Glutamatergic neuron (in vitro differentiated cells): Measurements from ENCODE around the gene FBP2. TPM values are rescaled to one million over a fixed set of nuclear protein-coding genes. Genes with fewer than 3 reads are reported as not detected.

Experiments
- DNase-seq: peaks from one replicate; pipeline ENCODE4 v3.0.0; 2022
- H3K27ac Mint-ChIP-seq: one replicate; pipeline ENCODE4 v1.8.0; 2020; ENCODE audit warnings: mild to moderate bottlenecking, mixed read lengths, inconsistent platforms; ENCODE audit not compliant: unreplicated experiment
- H3K27me3 Mint-ChIP-seq: one replicate; pipeline ENCODE4 v1.8.0; 2020; ENCODE audit warnings: mild to moderate bottlenecking, moderate library complexity, mixed read lengths, inconsistent platforms; ENCODE audit not compliant: unreplicated experiment
- H3K36me3 Mint-ChIP-seq: one replicate; pipeline ENCODE4 v1.8.0; 2020; ENCODE audit warnings: mild to moderate bottlenecking, mixed read lengths, inconsistent platforms; ENCODE audit not compliant: unreplicated experiment
- H3K4me1 Mint-ChIP-seq: one replicate; pipeline ENCODE4 v1.8.0; 2020; ENCODE audit warnings: mild to moderate bottlenecking, low read depth, mixed read lengths, inconsistent platforms; ENCODE audit not compliant: unreplicated experiment
- H3K4me3 Mint-ChIP-seq: one replicate; pipeline ENCODE4 v1.8.0; 2020; ENCODE audit warnings: mild to moderate bottlenecking, mixed read lengths, inconsistent platforms; ENCODE audit not compliant: unreplicated experiment
- H3K9me3 Mint-ChIP-seq: one replicate; pipeline ENCODE4 v1.8.0; 2020; ENCODE audit warnings: mild to moderate bottlenecking, moderate library complexity, mixed read lengths, inconsistent platforms; ENCODE audit not compliant: unreplicated experiment
- total RNA-seq: library from RNA; stranded (reverse); fragmentation: NEBNext Ultra II Directional; extraction: Animal tissue kit (Norgen Biotek cat#: 25700); gene quantifications from one replicate; pipeline ENCODE4 v1.2.1, GENCODE V29; 2021; ENCODE audit not compliant: unreplicated experiment
- TF ChIP-seq, protein P1 (sequence below): fragments of 200-600 bp; sonication (generic); IDR thresholded peaks from one replicate; pipeline ENCODE4 v1.5.0; 2021; ENCODE audit not compliant: partially characterized antibody, unreplicated experiment

FBP2 gene
- total RNA-seq, 1 donor from 2014 or later, result not detected

DNA sequence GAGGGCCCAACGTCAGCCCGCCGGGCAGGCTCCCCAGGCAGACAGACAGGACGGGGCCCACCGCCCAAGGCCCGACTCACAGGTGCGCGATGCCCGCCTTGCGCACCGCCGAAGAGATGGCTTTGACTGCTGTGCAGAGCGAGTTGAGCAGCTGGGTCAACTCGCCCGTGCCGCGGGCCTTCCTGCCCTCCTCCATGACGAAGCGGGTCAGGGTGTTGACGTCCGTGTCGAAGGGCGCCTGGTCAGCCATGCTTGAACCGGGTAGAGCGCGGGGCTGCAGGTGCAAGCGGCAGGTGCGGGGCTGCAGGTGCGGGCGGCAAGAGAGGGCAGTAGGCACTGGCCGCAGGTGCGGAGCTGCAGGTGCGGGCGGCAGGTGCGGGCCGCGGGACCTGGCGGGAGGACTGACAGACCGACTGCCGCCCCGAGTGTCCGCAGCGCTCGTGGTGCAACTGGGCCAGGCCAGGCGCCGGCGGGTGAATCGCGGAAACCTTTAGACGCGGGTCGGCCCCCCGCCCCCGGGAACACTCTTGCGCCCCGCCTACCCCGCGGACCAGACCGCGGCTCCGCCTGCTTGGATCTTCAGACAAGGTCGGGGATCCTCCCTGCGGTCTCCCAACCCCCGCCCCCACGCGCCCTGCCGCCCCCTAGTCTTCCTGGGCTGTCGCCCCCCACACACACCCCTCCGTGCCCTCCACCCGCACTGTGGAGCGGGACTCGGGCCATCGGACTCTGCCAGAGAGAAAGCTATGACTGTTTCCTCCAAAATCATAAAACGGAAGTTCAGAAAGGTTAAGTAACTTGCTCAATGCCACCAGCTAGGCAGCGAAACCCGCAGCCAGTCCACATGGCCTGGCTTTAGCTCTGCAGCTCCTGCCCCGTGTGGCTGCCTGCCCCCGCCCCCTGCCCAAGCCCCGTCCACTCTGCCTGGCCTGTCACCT is 45.7 kb upstream of the FBP2 start, which contains the start of gene FBP1:
Gene FBP1, minus strand, starts transcription at position 458 of the 938 bp plus-strand sequence. Its CDS starts 208 bp downstream, at position 250.
- TF ChIP-seq, protein P1, sequence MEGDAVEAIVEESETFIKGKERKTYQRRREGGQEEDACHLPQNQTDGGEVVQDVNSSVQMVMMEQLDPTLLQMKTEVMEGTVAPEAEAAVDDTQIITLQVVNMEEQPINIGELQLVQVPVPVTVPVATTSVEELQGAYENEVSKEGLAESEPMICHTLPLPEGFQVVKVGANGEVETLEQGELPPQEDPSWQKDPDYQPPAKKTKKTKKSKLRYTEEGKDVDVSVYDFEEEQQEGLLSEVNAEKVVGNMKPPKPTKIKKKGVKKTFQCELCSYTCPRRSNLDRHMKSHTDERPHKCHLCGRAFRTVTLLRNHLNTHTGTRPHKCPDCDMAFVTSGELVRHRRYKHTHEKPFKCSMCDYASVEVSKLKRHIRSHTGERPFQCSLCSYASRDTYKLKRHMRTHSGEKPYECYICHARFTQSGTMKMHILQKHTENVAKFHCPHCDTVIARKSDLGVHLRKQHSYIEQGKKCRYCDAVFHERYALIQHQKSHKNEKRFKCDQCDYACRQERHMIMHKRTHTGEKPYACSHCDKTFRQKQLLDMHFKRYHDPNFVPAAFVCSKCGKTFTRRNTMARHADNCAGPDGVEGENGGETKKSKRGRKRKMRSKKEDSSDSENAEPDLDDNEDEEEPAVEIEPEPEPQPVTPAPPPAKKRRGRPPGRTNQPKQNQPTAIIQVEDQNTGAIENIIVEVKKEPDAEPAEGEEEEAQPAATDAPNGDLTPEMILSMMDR, result no peak
- H3K4me1 Mint-ChIP-seq, result peaks cover 2% of the 10 kb centered on the region
- no peak within 1 kb of the TSS for H3K27ac Mint-ChIP-seq
- H3K36me3 Mint-ChIP-seq, result peaks cover 8% of the 10 kb centered on the region
- H3K9me3 Mint-ChIP-seq, result peaks cover 3% of the 10 kb centered on the region
- peak; percentile 35 for DNase-seq
- peaks cover 22% of the 10 kb centered on the region for H3K27me3 Mint-ChIP-seq
- peak within 1 kb of the TSS; percentile 89 for H3K4me3 Mint-ChIP-seq

DNA sequence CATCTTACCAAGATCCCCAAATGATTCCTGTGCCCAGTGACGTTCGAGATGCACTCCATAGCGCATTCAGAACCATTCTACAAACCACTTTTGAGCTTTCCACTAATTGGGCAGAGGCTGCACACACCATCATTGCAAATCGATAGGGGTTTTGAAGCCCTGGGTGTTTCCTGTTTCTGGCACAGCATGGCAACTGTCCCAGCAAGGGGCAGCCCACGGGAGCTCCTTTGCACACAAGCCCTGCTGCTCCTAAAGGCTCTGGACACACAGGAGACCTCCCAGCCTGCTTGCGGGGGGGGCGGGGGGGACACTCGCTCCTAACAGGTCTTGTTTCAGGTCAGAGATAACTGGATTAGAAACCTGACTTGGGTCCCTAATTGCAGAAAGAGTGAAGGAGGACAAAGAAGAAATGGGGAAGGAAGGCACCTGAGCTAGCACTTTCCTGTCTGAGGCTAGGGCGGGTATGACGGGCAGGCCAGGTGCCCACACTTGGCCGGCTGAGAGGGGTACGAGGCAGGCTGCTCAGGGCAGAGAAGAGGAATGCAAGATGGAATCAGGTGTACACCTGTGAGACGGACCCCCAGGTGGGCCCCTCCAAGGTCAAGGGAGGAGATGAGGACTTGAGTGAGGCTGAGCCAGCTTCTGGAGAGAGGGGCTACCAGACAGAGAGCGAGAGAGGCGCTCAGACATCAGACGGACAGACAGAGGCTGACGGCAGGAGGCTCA is 44.9 kb upstream of the FBP2 start:
- H3K4me3 Mint-ChIP-seq, result peak overlapping the region; percentile 89
- TF ChIP-seq, protein P1, result no peak
- peaks cover 8% of the 10 kb centered on the region for H3K36me3 Mint-ChIP-seq

DNA sequence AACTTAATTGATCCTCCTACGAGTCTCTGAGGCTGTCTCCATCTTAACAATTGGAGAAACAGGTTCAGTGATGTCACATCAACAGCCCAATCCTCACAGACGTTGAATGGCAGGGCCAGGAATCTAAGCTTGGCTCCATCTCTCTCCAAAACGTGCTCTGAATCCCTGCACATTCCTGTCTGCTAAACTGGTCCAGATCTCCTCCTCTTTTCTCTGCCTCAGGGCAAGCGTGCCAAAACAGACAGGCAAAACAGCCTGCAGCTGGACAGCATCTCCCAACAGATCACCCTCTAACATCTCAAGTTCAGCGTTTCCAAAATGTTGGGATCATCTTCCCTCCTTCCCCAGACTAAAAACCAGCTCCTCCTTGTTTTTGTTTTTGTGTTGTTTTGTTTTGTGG is 39.1 kb upstream of the FBP2 start:
- peaks cover 1% of the 10 kb centered on the region for H3K9me3 Mint-ChIP-seq
- no peak overlapping the region for H3K4me3 Mint-ChIP-seq
- H3K36me3 Mint-ChIP-seq, result no peaks in the 10 kb centered on the region
- TF ChIP-seq, protein P1, result no peak
- no peaks in the 10 kb centered on the region for H3K4me1 Mint-ChIP-seq
- peaks cover 5% of the 10 kb centered on the region for H3K27me3 Mint-ChIP-seq
- H3K27ac Mint-ChIP-seq, result no peak overlapping the region
- DNase-seq, result no peak

More for the DNA sequence above, 44.9 kb upstream of the FBP2 start:
- H3K27ac Mint-ChIP-seq, result no peak overlapping the region
- peaks cover 3% of the 10 kb centered on the region for H3K9me3 Mint-ChIP-seq
- no peak for DNase-seq
- H3K27me3 Mint-ChIP-seq, result peaks cover 23% of the 10 kb centered on the region
- H3K4me1 Mint-ChIP-seq, result peaks cover 2% of the 10 kb centered on the region

DNA sequence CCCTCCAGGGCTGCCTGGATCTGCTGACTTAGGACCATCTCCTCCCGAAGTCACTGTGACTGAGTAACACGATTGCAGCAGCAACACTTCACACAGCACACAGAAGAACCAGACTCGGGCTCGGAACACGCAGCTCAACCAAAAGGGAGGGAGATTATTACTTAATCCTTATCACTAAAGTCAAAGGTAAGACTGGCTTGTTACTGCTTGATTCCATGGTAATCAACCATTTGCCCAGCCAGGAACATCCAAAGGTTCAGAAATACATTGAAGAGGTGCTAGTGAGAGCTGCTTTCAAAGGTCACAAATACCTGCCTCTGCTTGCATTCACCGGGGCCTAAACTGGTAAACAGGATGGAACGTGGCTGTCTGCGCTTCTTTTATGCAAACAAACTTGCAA is 38.0 kb upstream of the FBP2 start:
- Mint-ChIP-seq H3K4me1 (no peaks in the 10 kb centered on the region), H3K4me3 (no peak overlapping the region), H3K27ac (no peak overlapping the region)

More for the DNA sequence above, 38.0 kb upstream of the FBP2 start:
- H3K27me3 Mint-ChIP-seq, result peaks cover 2% of the 10 kb centered on the region
- TF ChIP-seq, protein P1, result no peak
- H3K9me3 Mint-ChIP-seq, result peaks cover 1% of the 10 kb centered on the region
- no peaks in the 10 kb centered on the region for H3K36me3 Mint-ChIP-seq
- DNase-seq, result no peak
